PFSK-1 (cell line): ENCODE results near the gene CDK7.

ENCODE experiments used
- FOXP2 ChIP-seq: optimal IDR thresholded peaks from 2 replicates; pipeline ENCODE3; 2011; ENCODE audit warnings: borderline replicate concordance, control low read depth, inconsistent platforms; ENCODE audit not compliant: insufficient read depth; ENCODE audit errors: extremely low read length, extremely low read depth
- POLR2AphosphoS5 ChIP-seq: IDR thresholded peaks from 2 replicates; pipeline ENCODE4 v1.6.1; 2012; ENCODE audit warnings: low read depth, mild to moderate bottlenecking, control low read depth, low read length, moderate library complexity
- SIN3A ChIP-seq: IDR thresholded peaks from 2 replicates; pipeline ENCODE4 v1.6.1; 2012; ENCODE audit warnings: mild to moderate bottlenecking, low read length, moderate library complexity, borderline replicate concordance; ENCODE audit not compliant: insufficient read depth
- TAF1 ChIP-seq: IDR thresholded peaks from 2 replicates; pipeline ENCODE4 v1.6.1; 2012; ENCODE audit warnings: low read length, control low read depth, borderline replicate concordance; ENCODE audit not compliant: insufficient read depth
- TF ChIP-seq, protein P1 (sequence below), 2 experiments: IDR thresholded peaks; 2 replicates each; pipeline versions ENCODE4 v1.6.1 to v1.8.0; 2011 to 2012; ENCODE audit warnings: low read depth in 2 of 2, low read length in 2 of 2, control low read depth in 1 of 2, inconsistent platforms in 1 of 2, mild to moderate bottlenecking in 1 of 2, moderate library complexity in 1 of 2; ENCODE audit not compliant: insufficient read depth in 1 of 2

CDK7 gene

DNA sequence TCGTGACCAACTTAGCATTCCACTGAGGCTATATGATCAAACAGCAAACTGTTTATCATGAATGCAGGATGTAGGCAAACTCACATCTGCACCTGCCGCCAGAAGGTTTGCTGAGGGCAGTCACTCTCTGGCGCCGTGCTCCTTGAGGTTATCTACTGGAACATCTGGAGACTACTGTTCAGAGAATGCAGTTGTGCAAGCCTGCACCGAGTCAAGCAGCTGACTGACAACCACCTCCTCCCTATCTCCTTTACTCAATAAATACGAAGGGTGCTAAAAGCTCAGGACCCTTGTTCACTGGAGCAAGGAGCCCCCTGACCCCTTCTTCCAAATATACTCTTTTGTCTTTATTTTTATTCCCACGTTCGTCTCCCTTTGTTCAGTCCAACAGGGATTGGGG is 70.8 kb downstream of the CDK7 start:
- TF ChIP-seq FOXP2 = no peak
- no peak for TF ChIP-seq SIN3A
- no peak for TF ChIP-seq POLR2AphosphoS5
- TF ChIP-seq TAF1 = no peak
- TF ChIP-seq, protein P1, sequence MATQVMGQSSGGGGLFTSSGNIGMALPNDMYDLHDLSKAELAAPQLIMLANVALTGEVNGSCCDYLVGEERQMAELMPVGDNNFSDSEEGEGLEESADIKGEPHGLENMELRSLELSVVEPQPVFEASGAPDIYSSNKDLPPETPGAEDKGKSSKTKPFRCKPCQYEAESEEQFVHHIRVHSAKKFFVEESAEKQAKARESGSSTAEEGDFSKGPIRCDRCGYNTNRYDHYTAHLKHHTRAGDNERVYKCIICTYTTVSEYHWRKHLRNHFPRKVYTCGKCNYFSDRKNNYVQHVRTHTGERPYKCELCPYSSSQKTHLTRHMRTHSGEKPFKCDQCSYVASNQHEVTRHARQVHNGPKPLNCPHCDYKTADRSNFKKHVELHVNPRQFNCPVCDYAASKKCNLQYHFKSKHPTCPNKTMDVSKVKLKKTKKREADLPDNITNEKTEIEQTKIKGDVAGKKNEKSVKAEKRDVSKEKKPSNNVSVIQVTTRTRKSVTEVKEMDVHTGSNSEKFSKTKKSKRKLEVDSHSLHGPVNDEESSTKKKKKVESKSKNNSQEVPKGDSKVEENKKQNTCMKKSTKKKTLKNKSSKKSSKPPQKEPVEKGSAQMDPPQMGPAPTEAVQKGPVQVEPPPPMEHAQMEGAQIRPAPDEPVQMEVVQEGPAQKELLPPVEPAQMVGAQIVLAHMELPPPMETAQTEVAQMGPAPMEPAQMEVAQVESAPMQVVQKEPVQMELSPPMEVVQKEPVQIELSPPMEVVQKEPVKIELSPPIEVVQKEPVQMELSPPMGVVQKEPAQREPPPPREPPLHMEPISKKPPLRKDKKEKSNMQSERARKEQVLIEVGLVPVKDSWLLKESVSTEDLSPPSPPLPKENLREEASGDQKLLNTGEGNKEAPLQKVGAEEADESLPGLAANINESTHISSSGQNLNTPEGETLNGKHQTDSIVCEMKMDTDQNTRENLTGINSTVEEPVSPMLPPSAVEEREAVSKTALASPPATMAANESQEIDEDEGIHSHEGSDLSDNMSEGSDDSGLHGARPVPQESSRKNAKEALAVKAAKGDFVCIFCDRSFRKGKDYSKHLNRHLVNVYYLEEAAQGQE (IDR thresholded peaks at IDR 0.05; ENCODE audit: insufficient read depth in 1 of 2, low read depth in 2 of 2, low read length in 2 of 2) = no peak

GRCh38 chr5:69308046-69308553 is 73.4 kb downstream of the CDK7 start:
- TF ChIP-seq SIN3A = no peak
- TF ChIP-seq FOXP2 = no peak
- no peak for TF ChIP-seq POLR2AphosphoS5
- TF ChIP-seq, protein P1 (IDR thresholded peaks at IDR 0.05; ENCODE audit: insufficient read depth in 1 of 2, low read depth in 2 of 2, low read length in 2 of 2) = no peak
- TF ChIP-seq TAF1 = no peak

DNA sequence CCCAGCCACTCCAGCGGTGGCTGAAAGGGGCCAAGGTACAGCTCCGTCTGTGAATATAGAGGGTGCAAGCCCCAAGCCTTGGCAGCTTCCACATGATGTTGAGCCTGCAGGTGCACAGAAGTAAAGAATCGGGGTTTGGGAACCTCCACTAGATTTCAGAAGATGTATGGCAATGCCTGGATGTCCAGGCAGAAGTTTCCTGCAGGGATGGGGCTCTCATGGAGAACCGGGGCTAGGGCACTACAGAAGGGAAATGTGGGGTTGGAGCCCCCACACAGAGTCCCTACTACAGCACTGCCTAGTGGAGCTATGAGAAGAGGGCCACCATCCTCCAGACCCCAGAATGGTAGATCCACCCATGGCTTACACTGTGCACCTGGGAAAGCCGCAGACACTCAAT is 74.7 kb downstream of the CDK7 start:
- TF ChIP-seq POLR2AphosphoS5 = no peak
- no peak for TF ChIP-seq SIN3A
- TF ChIP-seq TAF1 = no peak
- TF ChIP-seq, protein P1 (IDR thresholded peaks at IDR 0.05; ENCODE audit: insufficient read depth in 1 of 2, low read depth in 2 of 2, low read length in 2 of 2) = no peak
- no peak for TF ChIP-seq FOXP2

DNA sequence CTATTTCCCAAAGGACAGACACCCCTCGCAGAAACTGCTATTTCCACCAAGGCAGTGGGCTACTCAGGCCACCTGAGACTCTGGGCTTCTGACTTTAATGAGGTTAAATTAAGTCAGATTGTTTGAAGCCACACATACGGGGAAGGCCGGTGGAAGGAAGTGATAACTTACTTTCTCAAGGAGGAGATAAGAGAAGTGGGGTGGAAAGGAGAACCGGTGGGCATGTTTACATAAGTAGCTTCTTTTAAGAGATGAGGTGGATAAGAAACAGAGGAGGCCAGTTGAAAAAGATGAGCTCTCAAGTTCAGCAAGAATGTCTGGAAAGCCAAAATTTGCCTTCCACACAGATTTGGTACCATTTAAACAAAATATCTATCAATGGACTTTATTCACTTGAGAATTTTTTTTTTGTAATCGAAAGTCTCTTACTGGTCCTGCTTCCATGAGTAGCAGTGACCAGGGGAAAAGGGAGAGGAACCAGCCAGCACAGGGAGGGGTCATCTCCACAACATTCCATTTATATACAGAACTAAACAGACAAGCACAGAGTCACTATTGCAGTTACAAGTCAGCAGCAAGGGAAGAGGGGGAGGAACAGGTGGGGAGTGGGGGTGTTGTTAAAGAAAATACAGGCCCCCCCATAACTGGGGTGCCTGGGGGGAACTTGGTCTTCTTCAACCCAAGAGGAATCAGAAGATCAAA is 77.9 kb downstream of the CDK7 start:
- TF ChIP-seq POLR2AphosphoS5 = no peak

DNA sequence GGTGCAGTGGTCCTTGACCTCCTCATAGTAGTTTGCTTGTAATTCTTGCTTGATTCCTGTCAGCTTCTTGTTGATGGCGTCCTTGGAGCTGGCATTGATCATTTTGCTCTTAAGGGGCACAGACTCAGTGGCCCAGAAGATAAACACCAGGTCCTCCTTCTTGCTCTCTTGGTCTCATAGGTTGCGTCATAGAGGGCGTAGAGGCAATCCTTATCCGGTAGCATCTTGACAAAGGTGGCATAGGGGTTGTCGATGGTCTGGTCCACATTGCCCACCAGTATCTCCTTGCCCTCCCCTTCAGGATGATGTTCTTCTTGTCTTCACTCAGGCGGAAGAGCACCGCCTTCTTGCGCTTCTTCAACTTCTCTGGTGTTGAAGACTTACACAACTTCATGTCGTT is 78.7 kb downstream of the CDK7 start:
- no peak for TF ChIP-seq SIN3A
- no peak for TF ChIP-seq POLR2AphosphoS5
- no peak for TF ChIP-seq TAF1
- TF ChIP-seq, protein P1 (IDR thresholded peaks at IDR 0.05; ENCODE audit: insufficient read depth in 1 of 2, low read depth in 2 of 2, low read length in 2 of 2) = no peak
- TF ChIP-seq FOXP2 = no peak
